Muscle of arm (tissue), 12 donors: ENCODE results near the gene SLC38A11. TPM values are rescaled to one million over a fixed set of nuclear protein-coding genes. Genes with fewer than 3 reads are reported as not detected.
"Not testable (repeated sequence)": the region's sequence is repeated elsewhere in the genome, so short reads cannot be mapped to it uniquely, and the experiment has no call there.

Experiments used
- DNase-seq: peaks from one replicate; pipeline ENCODE4 v3.0.0-alpha.2; 2013
- polyA plus RNA-seq, 12 donors: library from polyadenylated mRNA; unstranded; fragments of 120-200 nt; gene quantifications; one replicate each; pipeline ENCODE4 v1.2.1, GENCODE V29; 2013; ENCODE audit not compliant: insufficient read length in 12 of 12

SLC38A11 gene
- polyA plus RNA-seq, 12 donors, result 0.28 to 9.2 (median 0.50) TPM; not detected in 1

DNA sequence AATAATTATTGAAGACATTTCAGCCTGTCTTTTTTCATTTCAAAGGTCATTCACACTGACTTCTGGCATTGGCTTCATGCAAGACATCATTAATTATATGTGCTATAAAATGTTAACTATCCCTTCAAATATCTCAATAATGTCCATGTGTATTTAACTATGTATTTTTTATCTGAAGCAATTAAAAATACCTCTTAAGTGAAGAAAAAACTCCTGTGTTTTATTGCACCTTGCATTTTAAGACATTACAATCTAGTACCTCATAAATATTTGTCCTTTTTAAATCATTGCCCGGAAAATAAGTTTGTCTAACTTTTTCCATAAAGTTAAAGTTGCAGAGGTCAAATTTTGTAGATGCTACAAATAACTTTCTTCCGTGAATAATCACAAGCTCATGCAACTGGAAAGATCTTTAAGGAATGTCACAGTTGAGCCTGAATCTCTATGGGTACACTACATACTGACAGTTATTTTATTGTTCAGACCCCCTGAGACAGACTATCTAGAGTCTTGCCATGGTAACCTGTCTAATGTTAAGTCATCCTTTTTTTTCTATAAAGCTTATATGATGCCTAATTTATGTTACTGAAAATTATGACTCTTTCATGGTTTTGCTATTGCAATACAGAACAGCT is 75.3 kb downstream of the SLC38A11 start:
- no peak for DNase-seq

DNA sequence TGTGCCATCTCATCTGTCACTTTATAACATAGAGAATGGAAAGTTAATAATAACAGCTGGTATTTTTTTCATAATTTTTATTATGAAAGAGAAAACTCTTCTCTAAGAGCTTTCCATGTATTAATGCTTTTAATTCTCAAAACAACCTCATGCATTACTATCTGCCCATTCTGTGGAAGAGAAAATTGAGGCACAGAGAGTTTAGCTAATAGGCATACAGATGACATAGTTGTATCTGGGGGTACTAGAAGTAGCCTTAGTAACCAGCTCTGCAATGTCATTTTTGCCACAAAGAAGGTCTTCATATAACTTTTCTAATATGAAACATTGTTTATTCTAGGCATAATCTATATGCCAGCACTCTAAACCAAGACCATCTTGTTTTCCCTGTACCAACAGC is 77.4 kb downstream of the SLC38A11 start:
- DNase-seq, result no peak

DNA sequence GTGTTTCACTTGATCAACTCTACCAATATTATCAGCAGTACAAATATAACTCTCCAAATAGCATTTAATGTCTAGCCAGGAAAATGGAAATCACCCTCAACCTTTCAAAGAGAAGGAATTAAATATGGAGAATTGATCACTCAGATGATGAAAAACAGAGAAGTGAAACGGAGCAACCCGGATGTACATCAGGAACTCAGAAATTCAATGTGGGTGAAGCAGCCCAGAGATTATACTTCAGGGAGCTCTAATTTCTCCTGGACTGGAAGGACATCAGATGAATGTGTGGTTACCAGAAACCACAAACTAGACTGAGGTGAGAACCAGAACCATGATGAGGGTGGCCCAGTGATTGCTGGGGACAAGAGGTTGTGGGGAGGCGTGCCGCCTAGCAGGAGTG is 78.2 kb downstream of the SLC38A11 start:
- no peak for DNase-seq

DNA sequence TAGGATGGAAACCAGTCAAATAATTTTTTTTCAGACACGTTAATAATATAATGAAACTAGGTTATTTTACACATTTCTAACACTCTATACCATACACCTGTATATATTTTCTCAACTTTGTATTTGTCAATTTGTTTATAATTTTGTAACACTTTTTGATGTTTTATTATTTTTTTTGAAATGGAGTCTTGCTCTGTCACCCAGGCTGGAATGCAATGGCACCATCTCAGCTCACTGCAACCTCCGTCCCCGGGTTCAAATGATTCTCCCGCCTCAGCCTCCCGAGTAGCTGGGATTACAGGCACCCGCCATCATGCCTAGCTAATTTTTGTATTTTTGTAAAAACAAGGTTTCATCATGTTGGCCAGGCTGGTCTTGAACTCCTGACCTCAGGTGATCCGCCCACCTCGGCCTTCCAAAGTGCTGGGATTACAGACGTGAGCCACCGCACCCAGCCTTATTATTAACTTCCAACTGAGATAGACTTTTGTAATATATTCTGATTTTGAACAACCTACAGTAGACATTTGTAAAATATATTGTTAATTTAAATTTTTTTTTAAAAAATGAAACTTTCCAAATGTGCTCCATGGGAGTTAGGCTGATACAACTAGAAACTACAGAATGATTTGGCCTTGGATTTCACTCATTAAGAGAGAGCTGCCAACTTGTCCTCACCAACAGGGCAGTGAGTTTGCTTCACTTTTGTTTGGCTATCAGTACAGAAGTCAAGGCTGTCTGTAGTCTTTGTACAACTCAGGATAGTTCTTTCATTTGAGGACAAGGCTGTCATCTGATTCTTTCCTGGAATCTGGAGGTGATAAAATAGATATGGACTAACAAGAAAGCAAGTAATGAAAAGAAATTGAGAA is 79.8 kb downstream of the SLC38A11 start:
- DNase-seq, result no peak

DNA sequence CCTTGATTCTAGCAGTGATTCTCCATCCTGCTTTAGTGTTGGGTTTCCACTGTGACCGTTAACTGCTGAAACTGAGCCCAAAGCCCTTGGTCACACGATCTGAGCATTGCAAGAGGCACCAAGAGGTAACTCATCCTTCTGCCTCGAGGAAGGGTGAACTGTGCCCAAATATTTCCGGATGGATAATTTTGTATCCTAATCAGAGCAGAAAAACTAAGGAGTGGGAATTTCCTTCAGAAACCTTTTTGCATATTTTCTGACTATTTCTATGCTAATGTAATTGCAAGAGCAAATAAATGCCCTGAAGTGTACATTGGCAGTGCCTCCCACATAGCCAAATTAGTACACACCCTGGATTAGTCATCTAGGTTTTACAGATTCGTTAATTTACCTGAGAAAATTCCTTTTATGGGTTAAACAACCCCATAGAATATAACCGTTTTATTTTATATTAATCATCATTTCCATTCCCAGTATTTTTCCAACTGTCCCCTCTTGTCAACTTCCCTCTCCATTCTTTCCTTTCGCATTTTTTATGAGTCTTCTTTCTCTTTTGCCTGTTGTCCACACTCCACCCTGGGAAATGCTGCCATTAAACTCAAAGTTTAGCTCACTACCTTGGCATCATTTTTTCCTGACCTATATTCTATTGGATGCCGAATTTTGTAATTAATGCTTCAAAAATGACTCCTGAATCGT is 82.0 kb downstream of the SLC38A11 start:
- DNase-seq, result no peak

DNA sequence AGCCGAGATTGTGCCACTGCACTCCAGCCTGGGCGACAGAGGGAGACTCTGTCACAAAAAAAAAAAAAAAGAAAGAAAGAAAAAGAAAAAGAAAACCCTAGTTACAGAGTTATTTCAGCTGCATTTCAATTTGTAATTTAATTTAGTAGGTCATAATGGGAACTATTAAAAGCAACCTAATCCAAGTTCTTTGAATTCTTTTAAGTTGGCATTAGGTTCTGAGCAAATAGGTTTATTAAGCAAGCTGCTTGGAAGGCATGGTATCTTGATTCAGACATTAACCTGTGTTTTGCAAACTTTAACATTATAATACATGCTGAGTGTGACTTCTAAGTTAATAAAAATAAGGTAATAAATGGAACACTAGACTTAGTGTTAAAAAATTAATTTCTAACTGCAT is 83.9 kb downstream of the SLC38A11 start:
- DNase-seq, result no peak

GRCh38 chr2:164869420-164869772 is 85.9 kb downstream of the SLC38A11 start:
- no peak for DNase-seq

DNA sequence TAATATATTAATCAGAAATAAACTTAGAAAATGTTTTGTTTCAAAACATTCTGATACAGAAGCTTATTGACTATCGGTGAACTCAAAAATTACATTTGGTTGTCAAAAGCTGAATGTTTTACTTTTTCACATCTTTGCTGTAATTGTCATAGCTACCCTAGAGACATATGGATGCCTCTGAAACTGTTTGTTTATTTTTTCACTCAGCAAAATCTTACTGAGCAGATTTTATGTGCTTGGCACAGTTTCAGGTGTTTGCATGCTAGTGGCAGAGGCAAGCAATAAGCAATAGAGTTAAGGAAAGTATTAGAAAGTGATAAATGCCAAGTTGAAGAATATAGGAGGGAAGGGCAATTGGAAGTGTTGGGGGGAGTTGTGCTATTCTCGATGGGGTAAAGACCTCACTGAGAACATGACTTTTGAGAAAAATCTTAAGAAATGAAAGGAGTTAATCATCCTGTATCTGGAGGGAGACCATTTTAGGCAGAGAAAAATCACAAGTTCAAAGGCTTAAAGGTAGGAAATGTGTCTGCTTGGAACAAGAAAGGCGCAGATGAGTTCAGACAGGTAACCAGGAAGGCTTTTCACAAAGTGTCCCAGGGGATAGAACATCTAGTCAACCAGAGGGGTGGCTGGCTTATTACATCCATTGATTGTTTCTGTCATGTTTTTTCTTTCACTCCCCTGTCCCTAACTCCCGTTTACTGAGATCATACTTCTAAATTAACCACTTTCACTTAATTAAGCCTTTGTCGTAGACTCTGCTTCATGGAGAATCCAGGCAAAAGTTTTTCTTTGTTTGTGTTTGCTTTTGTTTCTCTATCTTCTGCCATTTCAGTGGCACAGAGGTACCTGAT is 86.5 kb downstream of the SLC38A11 start:
- DNase-seq, result no peak

DNA sequence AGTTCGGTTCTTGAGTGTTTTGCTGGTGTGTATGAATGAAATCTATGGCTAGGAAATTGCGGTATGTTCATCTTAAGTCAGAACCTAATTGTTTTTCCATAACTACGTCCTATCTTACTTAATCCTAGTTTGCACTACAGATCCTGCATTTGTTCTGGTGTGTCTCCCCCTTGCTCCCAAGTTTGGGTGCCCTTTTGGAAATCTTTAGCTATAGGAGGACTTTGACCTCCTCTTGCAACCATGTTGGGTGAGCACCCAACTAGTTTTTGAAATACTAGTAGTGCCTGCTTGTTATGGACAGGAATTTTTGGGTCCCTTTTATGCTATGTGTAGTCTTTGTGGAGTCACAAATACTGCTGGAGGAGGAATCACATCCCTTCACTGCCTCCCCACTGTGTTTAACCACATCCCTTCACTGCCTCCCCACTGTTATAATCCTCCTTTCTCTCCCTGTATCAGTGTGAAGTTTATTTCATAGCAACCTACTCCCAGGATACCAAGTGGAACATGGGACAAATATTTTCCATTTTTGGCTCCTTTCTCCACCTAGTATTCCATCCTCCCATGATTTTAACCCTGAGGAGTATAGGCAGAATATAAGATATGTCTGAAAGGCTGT is 87.4 kb downstream of the SLC38A11 start:
- no peak for DNase-seq

DNA sequence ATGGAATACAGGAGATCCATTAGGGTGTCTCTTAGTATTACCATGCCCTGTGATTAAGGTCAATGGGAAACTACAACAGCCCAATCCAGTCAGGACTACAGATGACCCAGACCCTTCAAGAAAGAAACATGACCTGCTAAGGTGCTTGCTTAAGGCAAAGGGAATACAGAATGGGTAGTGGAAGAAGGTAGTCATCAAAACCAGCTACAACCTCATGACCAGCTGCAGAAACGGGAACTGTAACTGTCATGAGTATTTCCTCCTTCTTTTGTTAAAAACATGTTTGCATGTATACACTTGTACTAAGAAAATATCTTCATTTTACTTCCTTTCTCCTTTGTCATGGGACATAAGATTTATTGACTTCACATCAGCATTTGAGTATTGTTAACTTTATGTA is 88.9 kb downstream of the SLC38A11 start:
- not testable (repeated sequence) for DNase-seq

GRCh38 chr2:164860694-164861042 is 94.7 kb downstream of the SLC38A11 start:
- no peak for DNase-seq

DNA sequence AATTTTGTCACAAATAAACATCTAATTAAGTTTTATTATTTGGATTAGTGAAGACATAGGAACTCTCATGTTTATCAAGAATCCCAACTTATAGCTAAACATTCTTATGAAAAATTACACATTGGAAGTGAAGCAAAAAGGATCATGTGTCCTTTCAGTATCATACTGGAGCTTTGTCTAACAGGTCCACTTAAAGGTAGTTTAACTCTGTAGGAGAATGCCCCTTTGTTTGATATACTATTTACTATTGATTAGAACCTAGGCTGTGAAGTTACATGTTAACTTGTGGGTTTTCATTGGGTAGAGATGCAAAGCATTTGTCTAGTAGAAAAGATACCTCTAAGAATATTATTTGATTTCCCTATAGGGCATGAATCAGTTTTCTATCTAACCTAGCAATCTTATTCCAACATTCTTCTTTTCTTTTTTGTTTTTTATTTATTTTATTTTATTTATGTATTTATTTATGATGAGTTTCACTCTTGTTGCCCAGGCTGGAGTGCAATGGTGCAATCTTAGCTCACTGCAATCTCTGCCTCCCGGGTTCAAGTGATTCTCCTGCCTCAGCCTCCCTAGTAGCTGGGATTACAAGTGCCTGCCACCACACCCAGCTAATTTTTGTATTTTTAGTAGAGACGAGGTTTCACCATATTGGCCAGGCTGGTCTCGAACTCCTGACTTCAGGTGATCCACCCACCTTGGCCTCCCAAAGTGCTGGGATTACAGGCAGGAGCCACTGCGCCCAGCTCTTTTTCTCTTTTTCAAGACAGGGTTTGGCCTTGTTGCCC is 95.2 kb downstream of the SLC38A11 start:
- not testable (repeated sequence) for DNase-seq

DNA sequence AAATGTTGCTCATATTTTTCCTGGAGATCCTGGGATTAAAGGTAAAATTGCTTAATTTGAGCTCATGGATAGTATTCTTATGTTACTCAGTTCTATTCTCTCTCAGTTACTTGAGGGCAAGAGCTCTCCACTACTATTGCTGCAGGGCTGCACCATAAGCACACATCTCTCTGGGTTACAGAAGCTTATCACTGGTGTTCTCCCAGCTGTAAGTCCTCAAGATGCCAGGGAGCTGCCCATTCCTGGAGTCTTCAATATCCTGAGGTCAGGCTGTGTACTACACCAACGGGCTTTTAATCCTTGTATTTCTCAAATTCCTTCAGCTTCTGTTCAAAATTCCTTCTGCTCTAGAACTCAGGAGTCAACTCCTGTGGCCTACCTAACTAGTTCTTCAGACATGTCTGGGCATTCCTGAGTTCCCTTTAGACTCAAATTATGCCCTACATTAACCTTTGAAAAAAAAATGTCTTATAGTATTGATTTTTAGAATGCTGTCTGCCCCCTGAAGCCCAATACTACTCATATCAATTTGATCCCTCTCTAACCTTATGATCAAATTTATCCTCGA is 96.0 kb downstream of the SLC38A11 start:
- no peak for DNase-seq

- DNase-seq, result no peak
These were observed 103.2 kb downstream of the SLC38A11 start for GRCh38 chr2:164852086-164852485.

- DNase-seq, result no peak
These were observed 105.1 kb downstream of the SLC38A11 start for GRCh38 chr2:164850235-164850634.

- DNase-seq, result no peak
These were observed 105.8 kb downstream of the SLC38A11 start for GRCh38 chr2:164849506-164849905.

- no peak for DNase-seq
These were observed 107.2 kb downstream of the SLC38A11 start for GRCh38 chr2:164847981-164848741.

DNA sequence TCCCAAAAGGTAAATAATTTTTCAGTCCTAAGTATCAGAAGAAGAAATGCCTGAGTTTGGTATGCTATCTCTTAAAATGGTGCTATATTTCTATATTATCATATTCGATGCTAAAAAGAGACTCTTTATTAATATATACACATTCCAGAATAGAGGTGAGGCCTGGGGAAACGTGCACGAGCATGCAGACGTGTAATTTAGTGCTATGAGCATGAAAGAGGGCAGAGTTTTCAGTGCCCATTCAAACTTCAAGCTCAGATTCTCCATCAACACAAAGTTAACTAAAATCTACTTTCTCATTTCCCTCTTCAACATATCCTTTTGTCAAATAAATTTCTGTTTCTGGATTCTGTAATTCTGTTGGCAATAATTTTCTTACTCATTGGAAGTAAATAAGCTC is 108.0 kb downstream of the SLC38A11 start:
- no peak for DNase-seq

DNA sequence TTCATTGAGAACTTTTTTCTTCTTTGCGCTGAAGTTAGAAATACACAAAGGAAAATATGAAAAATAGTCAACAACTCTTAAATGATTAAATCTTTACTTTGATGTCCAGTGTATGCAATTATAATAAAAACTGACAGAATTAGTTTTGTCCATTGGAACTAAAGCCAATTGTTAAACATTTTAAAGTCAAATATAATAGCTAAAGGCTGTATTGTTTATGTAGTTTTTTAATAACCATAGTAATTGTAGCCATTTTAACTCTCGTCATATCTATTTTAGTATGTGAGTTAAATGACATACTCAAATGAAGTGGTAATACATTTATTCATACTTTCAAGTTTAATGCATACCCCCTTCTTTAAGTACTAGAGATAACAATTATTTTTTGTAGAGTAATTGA is 109.0 kb downstream of the SLC38A11 start:
- DNase-seq, result no peak
